ENCODE data around the gene IL6ST.

The IL6ST gene

GRCh38 chr5:55923177-55923771, 71.5 kb downstream of the IL6ST start:
- H3K9me3 Mint-ChIP-seq, result no peaks in the 10 kb centered on the region
- H3K27me3 Mint-ChIP-seq (ENCODE audit: low read depth), result no peaks in the 10 kb centered on the region
- no peak for TF ChIP-seq CTCF (IDR thresholded peaks at IDR 0.05; ENCODE audit: unreplicated experiment in 3 of 3)
- no peaks in the 10 kb centered on the region for H3K36me3 Mint-ChIP-seq (ENCODE audit: low read depth)
- H3K27ac Mint-ChIP-seq, result no peak overlapping the region
- H3K4me1 Mint-ChIP-seq, result no peaks in the 10 kb centered on the region
- no peak overlapping the region for H3K4me3 Mint-ChIP-seq

GRCh38 chr5:55921617-55922016, 73.1 kb downstream of the IL6ST start:
- H3K9me3 Mint-ChIP-seq, result no peaks in the 10 kb centered on the region
- no peaks in the 10 kb centered on the region for H3K27me3 Mint-ChIP-seq (ENCODE audit: low read depth)
- no peak for TF ChIP-seq CTCF (IDR thresholded peaks at IDR 0.05; ENCODE audit: unreplicated experiment in 3 of 3)

GRCh38 chr5:55920784-55921183, 74.0 kb downstream of the IL6ST start:
- Mint-ChIP-seq H3K4me1 (peaks cover 2% of the 10 kb centered on the region), H3K36me3 (ENCODE audit: low read depth) (no peaks in the 10 kb centered on the region), H3K27me3 (ENCODE audit: low read depth) (no peaks in the 10 kb centered on the region), H3K9me3 (no peaks in the 10 kb centered on the region), H3K4me3 (no peak overlapping the region), H3K27ac (no peak overlapping the region)
- no peak for TF ChIP-seq CTCF (IDR thresholded peaks at IDR 0.05; ENCODE audit: unreplicated experiment in 3 of 3)

More at GRCh38 chr5:55921617-55922016, 73.1 kb downstream of the IL6ST start:
- Mint-ChIP-seq H3K4me3 (no peak overlapping the region), H3K36me3 (ENCODE audit: low read depth) (no peaks in the 10 kb centered on the region), H3K27ac (no peak overlapping the region), H3K4me1 (no peaks in the 10 kb centered on the region)

GRCh38 chr5:55919625-55920024, 75.1 kb downstream of the IL6ST start:
- no peaks in the 10 kb centered on the region for H3K9me3 Mint-ChIP-seq
- no peaks in the 10 kb centered on the region for H3K36me3 Mint-ChIP-seq (ENCODE audit: low read depth)
- H3K4me3 Mint-ChIP-seq, result no peak overlapping the region
- peaks cover 4% of the 10 kb centered on the region for H3K4me1 Mint-ChIP-seq
- no peaks in the 10 kb centered on the region for H3K27me3 Mint-ChIP-seq (ENCODE audit: low read depth)
- TF ChIP-seq CTCF (IDR thresholded peaks at IDR 0.05; ENCODE audit: unreplicated experiment in 3 of 3), result no peak
- H3K27ac Mint-ChIP-seq, result no peak overlapping the region

GRCh38 chr5:55918087-55919035, 76.4 kb downstream of the IL6ST start:
- Mint-ChIP-seq H3K4me3 (no peak overlapping the region), H3K9me3 (no peaks in the 10 kb centered on the region), H3K36me3 (ENCODE audit: low read depth) (no peaks in the 10 kb centered on the region), H3K27me3 (ENCODE audit: low read depth) (no peaks in the 10 kb centered on the region), H3K27ac (no peak overlapping the region), H3K4me1 (peaks cover 4% of the 10 kb centered on the region)
- no peak for TF ChIP-seq CTCF (IDR thresholded peaks at IDR 0.05; ENCODE audit: unreplicated experiment in 3 of 3)

All from nephron (organoid).